Measurements from ENCODE around the gene LRP2. TPM values are rescaled to one million over a fixed set of nuclear protein-coding genes. Genes with fewer than 3 reads are reported as not detected.

The LRP2 gene
- polyA plus RNA-seq, 4 donors = 0.01 to 10.4 TPM; not detected in 2

DNA sequence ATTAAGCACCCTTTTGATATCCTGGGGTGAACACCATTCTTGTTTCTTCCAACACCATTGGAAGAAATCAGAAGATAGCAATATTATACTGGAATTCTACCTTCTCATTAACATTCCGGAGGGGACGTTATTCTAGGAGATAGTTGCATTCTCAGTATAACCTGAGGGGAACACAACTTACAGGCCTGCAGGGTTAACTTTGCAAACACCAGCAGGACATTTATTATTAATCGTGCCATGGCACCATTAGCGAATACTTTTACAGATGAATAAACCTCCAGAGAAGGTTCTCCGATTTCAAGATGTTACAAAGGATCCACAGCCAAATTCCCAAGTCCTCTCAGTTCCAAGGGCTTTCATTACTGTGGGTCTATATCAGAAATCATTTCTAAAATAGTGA lies 184.0 kb downstream of the LRP2 start:
- H3K9me3 ChIP-seq (ENCODE audit: control insufficient read depth in 2 of 2, insufficient read depth in 1 of 2, low read depth in 1 of 2, low read length in 1 of 2) = no peaks in the 10 kb centered on the region
- no peak for DNase-seq
- H3K36me3 ChIP-seq (ENCODE audit: control insufficient read depth in 3 of 3, insufficient read depth in 2 of 3, low read depth in 1 of 3, low read length in 3 of 3) = peaks cover 0 to 2% (median 0%) of the 10 kb centered on the region in 3 donors
- H3K4me3 ChIP-seq (ENCODE audit: low read depth in 1 of 3, low read length in 3 of 3) = no peak overlapping the region
- WGBS, 3 donors = 73 to 88% (median 79%) methylated on average over 5 of the region's 5 CpGs
- H3K27me3 ChIP-seq (ENCODE audit: control insufficient read depth in 3 of 3, insufficient read depth in 3 of 3, low read length in 3 of 3) = peaks cover 0 to 4% (median 0%) of the 10 kb centered on the region in 3 donors
- no peak overlapping the region for H3K27ac ChIP-seq (ENCODE audit: low read depth in 1 of 3, low read length in 2 of 3)
- H3K4me1 ChIP-seq (ENCODE audit: control insufficient read depth in 3 of 3, insufficient read depth in 2 of 3, low read depth in 1 of 3, low read length in 2 of 3) = no peaks in the 10 kb centered on the region
- FAIRE-seq = no peak

DNA sequence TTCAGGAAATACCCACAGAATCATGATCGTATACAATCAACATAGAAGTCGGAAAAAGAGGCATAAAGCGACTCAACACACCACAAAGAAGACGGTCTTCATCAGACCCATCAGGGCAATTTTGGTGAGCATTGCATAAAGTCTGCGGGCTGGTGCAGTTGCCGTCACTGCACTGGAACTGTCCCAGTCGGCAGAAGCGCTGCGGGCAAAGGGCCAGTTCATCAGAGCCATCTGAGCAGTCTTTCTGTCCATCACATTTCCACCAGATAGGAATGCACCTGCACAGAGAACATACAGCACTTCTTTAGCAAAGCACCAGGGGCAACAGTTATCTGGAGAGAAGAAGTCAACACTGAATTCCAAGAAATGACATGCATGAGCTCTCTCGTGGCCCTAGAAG lies 187.2 kb downstream of the LRP2 start:
- Histone ChIP-seq H3K4me1 (ENCODE audit: control insufficient read depth in 3 of 3, insufficient read depth in 2 of 3, low read depth in 1 of 3, low read length in 2 of 3) (no peaks in the 10 kb centered on the region), H3K4me3 (ENCODE audit: low read depth in 1 of 3, low read length in 3 of 3) (no peak overlapping the region), H3K27me3 (ENCODE audit: control insufficient read depth in 3 of 3, insufficient read depth in 3 of 3, low read length in 3 of 3) (peaks cover 0 to 4% (median 0%) of the 10 kb centered on the region in 3 donors), H3K27ac (ENCODE audit: low read depth in 1 of 3, low read length in 2 of 3) (no peak overlapping the region), H3K9me3 (ENCODE audit: control insufficient read depth in 2 of 2, insufficient read depth in 1 of 2, low read depth in 1 of 2, low read length in 1 of 2) (no peaks in the 10 kb centered on the region), H3K36me3 (ENCODE audit: control insufficient read depth in 3 of 3, insufficient read depth in 2 of 3, low read depth in 1 of 3, low read length in 3 of 3) (peaks cover 0 to 2% (median 0%) of the 10 kb centered on the region in 3 donors)
- DNase-seq = no peak
- WGBS, 3 donors = 91 to 92% (median 92%) methylated on average over 10 of the region's 10 CpGs
- FAIRE-seq = no peak

DNA sequence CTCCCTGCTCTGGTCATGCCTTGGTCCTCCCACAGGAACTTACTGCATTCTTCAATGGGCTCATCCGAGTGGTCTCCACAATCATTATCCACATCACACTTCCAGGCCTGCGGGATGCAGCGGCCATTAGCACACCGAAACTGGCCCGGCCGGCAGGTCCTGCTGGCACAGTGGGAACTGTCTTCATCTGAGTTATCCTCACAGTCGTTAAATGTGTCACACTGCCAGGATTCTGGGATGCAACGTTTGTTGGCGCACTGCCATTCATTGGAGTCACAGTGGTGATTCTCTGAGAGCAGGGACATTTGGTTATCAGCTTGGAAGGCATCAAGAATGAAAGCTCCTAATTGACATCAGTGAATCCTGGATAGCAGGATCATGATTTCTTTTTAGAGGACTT lies 188.5 kb downstream of the LRP2 start:
- no peak for FAIRE-seq
- H3K36me3 ChIP-seq (ENCODE audit: control insufficient read depth in 3 of 3, insufficient read depth in 2 of 3, low read depth in 1 of 3, low read length in 3 of 3) = peaks cover 0 to 2% (median 0%) of the 10 kb centered on the region in 3 donors

DNA sequence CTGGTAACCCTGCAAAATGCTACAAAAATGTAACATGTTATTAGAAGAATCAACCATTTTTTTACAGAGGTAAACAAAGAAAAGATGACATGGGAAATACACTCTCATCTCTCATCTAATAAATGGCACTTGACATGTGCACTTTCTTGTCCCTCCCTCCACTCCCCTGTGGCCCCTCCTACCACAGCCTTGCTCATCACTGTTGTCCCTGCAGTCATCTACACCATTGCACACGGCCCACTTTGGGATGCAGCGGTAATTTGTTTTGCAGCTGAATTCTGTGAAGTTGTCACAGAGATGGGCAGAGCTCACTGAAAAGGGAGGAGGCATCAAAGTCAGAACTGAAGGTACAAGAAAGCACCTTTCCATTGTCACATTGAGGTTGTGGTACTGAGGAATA lies 189.4 kb downstream of the LRP2 start:
- Histone ChIP-seq H3K27me3 (ENCODE audit: control insufficient read depth in 3 of 3, insufficient read depth in 3 of 3, low read length in 3 of 3) (peaks cover 0 to 4% (median 0%) of the 10 kb centered on the region in 3 donors), H3K36me3 (ENCODE audit: control insufficient read depth in 3 of 3, insufficient read depth in 2 of 3, low read depth in 1 of 3, low read length in 3 of 3) (peaks cover 0 to 2% (median 0%) of the 10 kb centered on the region in 3 donors), H3K27ac (ENCODE audit: low read depth in 1 of 3, low read length in 2 of 3) (no peak overlapping the region), H3K9me3 (ENCODE audit: control insufficient read depth in 2 of 2, insufficient read depth in 1 of 2, low read depth in 1 of 2, low read length in 1 of 2) (no peaks in the 10 kb centered on the region), H3K4me1 (ENCODE audit: control insufficient read depth in 3 of 3, insufficient read depth in 2 of 3, low read depth in 1 of 3, low read length in 2 of 3) (no peaks in the 10 kb centered on the region), H3K4me3 (ENCODE audit: low read depth in 1 of 3, low read length in 3 of 3) (no peak overlapping the region)
- FAIRE-seq (no peak), DNase-seq (no peak)
- 77 to 85% (median 78%) methylated on average over 2 of the region's 2 CpGs for WGBS, 3 donors

More for the DNA sequence above, 188.5 kb downstream of the LRP2 start:
- Histone ChIP-seq H3K27ac (ENCODE audit: low read depth in 1 of 3, low read length in 2 of 3) (no peak overlapping the region), H3K9me3 (ENCODE audit: control insufficient read depth in 2 of 2, insufficient read depth in 1 of 2, low read depth in 1 of 2, low read length in 1 of 2) (no peaks in the 10 kb centered on the region), H3K4me1 (ENCODE audit: control insufficient read depth in 3 of 3, insufficient read depth in 2 of 3, low read depth in 1 of 3, low read length in 2 of 3) (no peaks in the 10 kb centered on the region), H3K4me3 (ENCODE audit: low read depth in 1 of 3, low read length in 3 of 3) (no peak overlapping the region), H3K27me3 (ENCODE audit: control insufficient read depth in 3 of 3, insufficient read depth in 3 of 3, low read length in 3 of 3) (peaks cover 0 to 4% (median 0%) of the 10 kb centered on the region in 3 donors)
- 69 to 79% (median 77%) methylated on average over 9 of the region's 9 CpGs for WGBS, 3 donors
- no peak for DNase-seq

DNA sequence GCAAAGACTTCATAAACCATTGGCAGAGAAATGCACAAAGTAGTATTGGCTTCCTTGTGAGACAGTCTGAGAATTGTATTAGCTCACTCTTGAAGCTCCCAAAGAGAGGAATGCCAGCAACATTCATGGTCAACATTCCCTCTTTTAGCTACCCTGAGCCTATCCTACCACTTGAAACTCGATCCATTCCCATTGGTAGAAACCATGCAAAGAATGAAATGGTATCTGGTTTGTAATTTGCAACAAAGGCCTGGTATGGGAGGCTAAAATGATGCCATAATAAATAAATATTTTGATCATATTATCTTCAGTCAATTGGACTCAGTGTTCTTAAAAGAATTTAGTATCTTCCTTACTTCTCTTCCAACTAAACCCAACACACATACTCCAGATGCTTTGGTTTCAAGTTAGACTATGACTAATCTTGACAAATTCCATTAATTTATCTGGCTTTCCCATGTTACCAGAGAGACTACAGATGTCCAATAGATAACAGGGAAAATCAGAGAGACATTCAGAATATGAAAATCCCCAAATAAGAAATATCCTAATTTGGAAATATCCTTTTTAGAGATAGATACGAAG lies 190.1 kb downstream of the LRP2 start:
- WGBS, 3 donors = 70 to 74% (median 72%) methylated on average over 2 of the region's 2 CpGs
- H3K4me3 ChIP-seq (ENCODE audit: low read depth in 1 of 3, low read length in 3 of 3) = no peak overlapping the region

DNA sequence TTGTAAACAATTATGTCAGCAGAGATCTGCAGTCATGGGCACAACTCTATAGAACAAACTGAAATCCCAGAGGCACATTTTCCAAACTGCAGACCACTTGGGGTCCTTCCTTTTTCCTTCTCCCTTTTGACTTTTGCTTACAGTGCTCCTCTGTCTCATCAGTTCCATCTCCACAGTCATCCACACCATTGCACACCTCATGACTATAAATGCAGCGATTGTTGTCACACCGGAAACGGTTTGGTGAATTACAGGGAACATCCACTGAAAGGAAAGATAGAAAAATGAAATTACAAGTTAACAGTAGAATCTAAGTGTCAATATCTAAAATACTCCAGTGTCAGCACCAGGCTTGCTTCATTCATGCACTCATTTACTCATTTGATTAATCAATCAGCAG lies 196.5 kb downstream of the LRP2 start:
- H3K36me3 ChIP-seq (ENCODE audit: control insufficient read depth in 3 of 3, insufficient read depth in 2 of 3, low read depth in 1 of 3, low read length in 3 of 3) = no peaks in the 10 kb centered on the region
- FAIRE-seq (no peak), DNase-seq (no peak)
- 86 to 93% (median 93%) methylated on average over 3 of the region's 3 CpGs for WGBS, 3 donors
- H3K27me3 ChIP-seq (ENCODE audit: control insufficient read depth in 3 of 3, insufficient read depth in 3 of 3, low read length in 3 of 3) = no peaks in the 10 kb centered on the region
- H3K4me3 ChIP-seq (ENCODE audit: low read depth in 1 of 3, low read length in 3 of 3) = no peak overlapping the region
- no peaks in the 10 kb centered on the region for H3K9me3 ChIP-seq (ENCODE audit: control insufficient read depth in 2 of 2, insufficient read depth in 1 of 2, low read depth in 1 of 2, low read length in 1 of 2)
- no peak overlapping the region for H3K27ac ChIP-seq (ENCODE audit: low read depth in 1 of 3, low read length in 2 of 3)
- H3K4me1 ChIP-seq (ENCODE audit: control insufficient read depth in 3 of 3, insufficient read depth in 2 of 3, low read depth in 1 of 3, low read length in 2 of 3) = no peaks in the 10 kb centered on the region

More for the DNA sequence above, 190.1 kb downstream of the LRP2 start:
- no peaks in the 10 kb centered on the region for H3K9me3 ChIP-seq (ENCODE audit: control insufficient read depth in 2 of 2, insufficient read depth in 1 of 2, low read depth in 1 of 2, low read length in 1 of 2)
- no peak overlapping the region for H3K27ac ChIP-seq (ENCODE audit: low read depth in 1 of 3, low read length in 2 of 3)
- no peaks in the 10 kb centered on the region for H3K4me1 ChIP-seq (ENCODE audit: control insufficient read depth in 3 of 3, insufficient read depth in 2 of 3, low read depth in 1 of 3, low read length in 2 of 3)
- no peak for FAIRE-seq
- DNase-seq = no peak
- H3K27me3 ChIP-seq (ENCODE audit: control insufficient read depth in 3 of 3, insufficient read depth in 3 of 3, low read length in 3 of 3) = peaks cover 0 to 4% (median 0%) of the 10 kb centered on the region in 3 donors
- peaks cover 0 to 2% (median 0%) of the 10 kb centered on the region in 3 donors for H3K36me3 ChIP-seq (ENCODE audit: control insufficient read depth in 3 of 3, insufficient read depth in 2 of 3, low read depth in 1 of 3, low read length in 3 of 3)

DNA sequence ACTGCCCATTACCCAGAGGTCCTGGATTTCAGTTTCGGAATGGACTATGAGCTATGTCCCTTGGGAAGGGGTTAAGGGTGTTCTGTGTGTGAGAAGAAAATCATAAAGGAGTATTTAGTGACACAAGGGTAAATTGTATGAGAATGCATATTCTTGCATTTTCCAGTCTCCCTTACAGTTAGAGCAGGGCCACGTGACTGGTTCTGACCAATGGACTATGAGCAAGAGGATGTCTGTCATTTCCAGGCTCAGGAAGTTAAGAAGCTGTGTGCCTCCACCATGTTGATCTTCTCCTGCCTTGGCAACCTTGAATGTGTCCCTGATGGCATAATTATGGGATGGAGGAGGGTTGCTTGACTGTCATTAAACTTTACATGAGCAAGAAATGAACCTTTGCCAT lies 198.0 kb downstream of the LRP2 start:
- Histone ChIP-seq H3K4me3 (ENCODE audit: low read depth in 1 of 3, low read length in 3 of 3) (no peak overlapping the region), H3K9me3 (ENCODE audit: control insufficient read depth in 2 of 2, insufficient read depth in 1 of 2, low read depth in 1 of 2, low read length in 1 of 2) (no peaks in the 10 kb centered on the region), H3K27ac (ENCODE audit: low read depth in 1 of 3, low read length in 2 of 3) (no peak overlapping the region), H3K36me3 (ENCODE audit: control insufficient read depth in 3 of 3, insufficient read depth in 2 of 3, low read depth in 1 of 3, low read length in 3 of 3) (no peaks in the 10 kb centered on the region), H3K4me1 (ENCODE audit: control insufficient read depth in 3 of 3, insufficient read depth in 2 of 3, low read depth in 1 of 3, low read length in 2 of 3) (no peaks in the 10 kb centered on the region), H3K27me3 (ENCODE audit: control insufficient read depth in 3 of 3, insufficient read depth in 3 of 3, low read length in 3 of 3) (no peaks in the 10 kb centered on the region)
- DNase-seq = no peak
- 55 to 90% (median 80%) methylated on average over 2 of the region's 2 CpGs for WGBS, 3 donors
- no peak for FAIRE-seq

DNA sequence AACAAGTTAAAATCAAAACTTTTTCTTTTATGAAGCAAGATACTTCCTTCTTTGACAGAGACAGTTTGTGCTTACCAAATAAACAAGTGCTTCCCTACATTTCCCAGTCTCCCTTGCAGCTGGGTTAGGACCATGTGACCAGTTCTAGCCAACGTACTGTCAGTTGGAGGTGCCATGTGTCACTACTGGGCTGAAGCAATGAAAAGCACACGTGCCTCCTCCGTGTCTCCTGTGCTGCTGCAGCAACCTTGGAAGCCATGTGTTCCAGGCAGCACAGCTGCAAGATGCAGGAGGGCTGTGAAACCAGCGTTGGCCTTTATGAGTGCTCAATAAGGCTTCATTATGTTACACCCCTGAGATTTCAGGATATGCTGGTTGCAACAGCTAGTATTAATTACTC lies 199.7 kb downstream of the LRP2 start:
- Histone ChIP-seq H3K36me3 (ENCODE audit: control insufficient read depth in 3 of 3, insufficient read depth in 2 of 3, low read depth in 1 of 3, low read length in 3 of 3) (no peaks in the 10 kb centered on the region), H3K27ac (ENCODE audit: low read depth in 1 of 3, low read length in 2 of 3) (no peak overlapping the region), H3K4me3 (ENCODE audit: low read depth in 1 of 3, low read length in 3 of 3) (no peak overlapping the region), H3K4me1 (ENCODE audit: control insufficient read depth in 3 of 3, insufficient read depth in 2 of 3, low read depth in 1 of 3, low read length in 2 of 3) (no peaks in the 10 kb centered on the region), H3K9me3 (ENCODE audit: control insufficient read depth in 2 of 2, insufficient read depth in 1 of 2, low read depth in 1 of 2, low read length in 1 of 2) (no peaks in the 10 kb centered on the region), H3K27me3 (ENCODE audit: control insufficient read depth in 3 of 3, insufficient read depth in 3 of 3, low read length in 3 of 3) (no peaks in the 10 kb centered on the region)
- FAIRE-seq (no peak), DNase-seq (peak in 1 of 2 donors; percentile 44)
- WGBS, 3 donors = 8 to 63% (median 32%) methylated on average over 4 of the region's 4 CpGs

DNA sequence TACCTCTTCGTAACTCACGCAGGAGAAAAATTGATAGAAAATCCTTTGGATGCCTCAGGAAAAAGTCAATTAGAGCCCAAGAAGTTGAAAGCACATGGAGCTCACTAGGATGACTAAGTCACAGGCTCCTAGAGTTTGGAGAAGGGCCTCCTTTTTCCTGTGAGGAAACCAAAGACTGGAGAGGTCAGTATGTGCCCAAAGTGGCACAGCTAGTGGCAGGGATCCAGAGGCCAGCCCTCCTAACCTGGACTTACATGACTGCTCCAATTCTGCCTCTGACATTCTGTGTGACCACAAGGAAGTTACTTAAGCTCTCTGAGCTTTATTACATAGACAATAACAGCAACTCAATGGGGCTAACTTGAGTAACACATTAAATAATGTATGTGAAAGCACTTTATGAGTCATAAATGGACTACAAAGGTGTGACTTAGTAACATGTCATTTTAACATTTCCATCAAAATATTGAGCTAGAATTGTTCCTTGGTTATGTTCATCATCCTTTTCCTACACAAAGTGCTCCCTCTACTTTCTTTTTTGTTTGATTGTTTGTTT lies 201.3 kb downstream of the LRP2 start:
- H3K27ac ChIP-seq (ENCODE audit: low read depth in 1 of 3, low read length in 2 of 3) = no peak overlapping the region
- 94 to 97% (median 94%) methylated on average over 2 of the region's 2 CpGs for WGBS, 3 donors
- H3K4me3 ChIP-seq (ENCODE audit: low read depth in 1 of 3, low read length in 3 of 3) = no peak overlapping the region
- H3K4me1 ChIP-seq (ENCODE audit: control insufficient read depth in 3 of 3, insufficient read depth in 2 of 3, low read depth in 1 of 3, low read length in 2 of 3) = no peaks in the 10 kb centered on the region
- DNase-seq (no peak), FAIRE-seq (no peak)
- H3K27me3 ChIP-seq (ENCODE audit: control insufficient read depth in 3 of 3, insufficient read depth in 3 of 3, low read length in 3 of 3) = no peaks in the 10 kb centered on the region
- no peaks in the 10 kb centered on the region for H3K36me3 ChIP-seq (ENCODE audit: control insufficient read depth in 3 of 3, insufficient read depth in 2 of 3, low read depth in 1 of 3, low read length in 3 of 3)
- no peaks in the 10 kb centered on the region for H3K9me3 ChIP-seq (ENCODE audit: control insufficient read depth in 2 of 2, insufficient read depth in 1 of 2, low read depth in 1 of 2, low read length in 1 of 2)

All from small intestine (tissue), 7 donors.